Epithelial cell of proximal tubule (primary cell): ENCODE measurements around the gene IRF6. TPM values are rescaled to one million over a fixed set of nuclear protein-coding genes. Genes with fewer than 3 reads are reported as not detected.

Source experiments
- DNase-seq: peaks from one replicate; pipeline ENCODE4 v3.0.0-alpha.2; 2011; ENCODE audit warnings: low read depth
- H3K4me3 ChIP-seq: 2 replicates; pipeline ENCODE4 v1.5.1; 2011; ENCODE audit warnings: low read depth, mild to moderate bottlenecking, low read length
- total RNA-seq: library from RNA; depleted of rRNA; stranded (reverse); fragments of >200 nt; gene quantifications from 2 replicates; pipeline ENCODE4 v1.2.3, GENCODE V29; 2015
- TF ChIP-seq, protein P1 (sequence below): conservative IDR thresholded peaks from 2 replicates; pipeline ENCODE4 v1.5.1; 2012; ENCODE audit warnings: low read depth, mild to moderate bottlenecking, low read length

Gene IRF6
- 12.9 and 43.8 TPM in 2 replicates for total RNA-seq

DNA sequence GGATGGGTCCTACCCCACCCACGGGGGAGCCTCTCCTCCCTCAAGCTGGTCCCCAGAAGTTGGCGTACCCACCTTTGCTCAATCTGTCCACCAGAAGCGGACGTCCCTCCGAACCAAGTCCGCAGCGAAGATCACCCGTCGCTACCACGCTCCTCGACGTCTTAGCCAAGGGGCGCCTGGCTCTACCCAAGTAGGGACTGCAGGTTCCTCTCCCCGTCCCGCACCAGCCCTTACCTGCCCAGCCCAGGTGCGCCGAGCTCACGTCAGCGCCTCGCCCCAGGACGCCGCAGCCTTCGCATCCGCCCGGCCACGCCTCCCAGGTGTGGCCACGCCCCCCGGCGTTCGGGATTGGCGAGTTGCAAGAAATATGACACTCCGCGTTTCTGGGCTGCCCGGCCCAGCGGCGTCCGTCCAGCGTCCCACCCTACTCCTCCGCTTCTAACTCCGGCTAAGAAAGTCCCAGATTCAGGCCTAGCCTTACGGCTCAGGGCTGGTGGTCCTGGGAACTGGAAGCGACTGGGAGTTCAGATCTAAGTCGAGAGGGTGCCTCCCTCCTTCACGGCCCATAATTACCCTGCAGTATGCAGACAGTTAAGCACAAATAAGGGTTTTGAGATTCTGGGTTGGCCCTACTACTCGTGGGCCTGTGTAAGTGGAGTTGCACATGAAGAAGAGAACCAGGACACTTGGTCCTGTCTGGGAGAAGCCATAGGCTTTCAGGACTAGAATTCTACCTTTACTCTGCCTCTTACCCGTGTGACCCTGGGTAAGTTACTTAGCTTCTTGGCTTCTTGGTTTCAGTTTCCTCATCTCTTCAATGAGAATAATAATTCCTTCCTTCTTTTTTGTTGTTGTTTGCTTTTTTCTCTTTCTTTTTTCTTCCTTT is at the start of gene IRF6:
Gene IRF6, minus strand, starts transcription at position 268 of the 886 bp plus-strand sequence. CDS start 4,729 bp downstream, outside the sequence.
- TF ChIP-seq, protein P1, sequence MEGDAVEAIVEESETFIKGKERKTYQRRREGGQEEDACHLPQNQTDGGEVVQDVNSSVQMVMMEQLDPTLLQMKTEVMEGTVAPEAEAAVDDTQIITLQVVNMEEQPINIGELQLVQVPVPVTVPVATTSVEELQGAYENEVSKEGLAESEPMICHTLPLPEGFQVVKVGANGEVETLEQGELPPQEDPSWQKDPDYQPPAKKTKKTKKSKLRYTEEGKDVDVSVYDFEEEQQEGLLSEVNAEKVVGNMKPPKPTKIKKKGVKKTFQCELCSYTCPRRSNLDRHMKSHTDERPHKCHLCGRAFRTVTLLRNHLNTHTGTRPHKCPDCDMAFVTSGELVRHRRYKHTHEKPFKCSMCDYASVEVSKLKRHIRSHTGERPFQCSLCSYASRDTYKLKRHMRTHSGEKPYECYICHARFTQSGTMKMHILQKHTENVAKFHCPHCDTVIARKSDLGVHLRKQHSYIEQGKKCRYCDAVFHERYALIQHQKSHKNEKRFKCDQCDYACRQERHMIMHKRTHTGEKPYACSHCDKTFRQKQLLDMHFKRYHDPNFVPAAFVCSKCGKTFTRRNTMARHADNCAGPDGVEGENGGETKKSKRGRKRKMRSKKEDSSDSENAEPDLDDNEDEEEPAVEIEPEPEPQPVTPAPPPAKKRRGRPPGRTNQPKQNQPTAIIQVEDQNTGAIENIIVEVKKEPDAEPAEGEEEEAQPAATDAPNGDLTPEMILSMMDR: no peak
- DNase-seq: no peak
- H3K4me3 ChIP-seq: peak within 1 kb of the TSS; percentile 95

DNA sequence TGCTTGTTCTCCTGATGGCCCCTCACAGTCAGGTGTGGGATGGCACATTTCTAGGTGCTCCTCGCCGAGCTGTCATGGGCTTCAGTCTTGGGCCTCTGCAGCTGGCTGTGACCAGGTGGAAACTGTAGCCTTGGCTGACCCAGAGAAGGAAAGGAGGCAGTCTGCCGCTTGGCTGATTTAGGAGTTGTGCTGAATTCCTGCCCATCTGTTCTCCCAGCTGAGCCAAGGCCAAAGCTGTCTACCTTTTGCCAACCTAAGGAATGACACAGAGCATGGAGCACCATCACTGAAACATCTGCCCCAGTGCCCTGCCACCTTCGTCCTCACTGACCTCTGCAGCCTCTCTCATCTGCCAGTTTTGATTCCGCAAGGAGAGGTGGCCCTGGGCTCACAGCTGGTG is 49.7 kb upstream of the IRF6 start:
- DNase-seq: no peak
- no peak overlapping the region for H3K4me3 ChIP-seq
- TF ChIP-seq, protein P1: no peak

DNA sequence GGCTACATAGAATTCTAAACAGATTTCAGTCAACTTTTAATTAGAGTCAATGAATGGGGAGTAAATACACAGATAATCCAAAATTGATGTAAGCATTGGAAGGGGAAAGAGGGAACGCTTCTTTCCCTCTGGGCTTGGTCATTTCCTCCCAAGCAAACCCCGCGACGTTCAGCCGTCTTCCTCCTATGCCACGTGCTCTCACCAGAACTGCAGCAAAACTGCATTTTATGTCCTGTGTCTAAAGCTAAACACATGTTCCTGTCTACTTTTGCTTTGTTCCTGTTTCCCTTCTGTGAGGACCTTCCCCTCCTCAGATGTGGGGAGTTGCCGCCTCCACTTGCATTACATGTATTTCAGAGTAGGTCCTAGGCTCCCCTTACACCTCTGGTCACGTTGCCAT is 49.1 kb upstream of the IRF6 start:
- TF ChIP-seq, protein P1: no peak
- no peak overlapping the region for H3K4me3 ChIP-seq
- no peak for DNase-seq

DNA sequence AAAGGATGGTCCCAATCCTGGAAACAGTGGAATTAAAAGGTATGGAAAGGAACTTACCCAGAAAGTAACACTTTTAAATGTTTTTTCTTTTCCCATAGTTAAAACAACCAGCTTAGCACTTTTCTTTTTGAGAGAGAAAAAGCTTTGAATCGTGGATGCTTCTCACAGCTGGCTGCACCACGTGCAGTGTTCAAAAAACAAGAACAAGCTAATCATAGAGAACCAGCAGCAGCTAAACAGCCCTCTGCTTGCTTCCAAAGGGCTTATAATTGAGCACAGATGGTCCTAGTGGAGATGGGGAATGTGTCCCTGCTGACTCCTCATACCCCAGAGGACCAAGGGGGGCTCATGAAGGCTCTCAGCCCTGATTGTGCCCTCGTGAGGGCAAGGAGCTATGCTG is 48.3 kb upstream of the IRF6 start:
- H3K4me3 ChIP-seq: no peak overlapping the region
- no peak for DNase-seq
- TF ChIP-seq, protein P1: no peak

DNA sequence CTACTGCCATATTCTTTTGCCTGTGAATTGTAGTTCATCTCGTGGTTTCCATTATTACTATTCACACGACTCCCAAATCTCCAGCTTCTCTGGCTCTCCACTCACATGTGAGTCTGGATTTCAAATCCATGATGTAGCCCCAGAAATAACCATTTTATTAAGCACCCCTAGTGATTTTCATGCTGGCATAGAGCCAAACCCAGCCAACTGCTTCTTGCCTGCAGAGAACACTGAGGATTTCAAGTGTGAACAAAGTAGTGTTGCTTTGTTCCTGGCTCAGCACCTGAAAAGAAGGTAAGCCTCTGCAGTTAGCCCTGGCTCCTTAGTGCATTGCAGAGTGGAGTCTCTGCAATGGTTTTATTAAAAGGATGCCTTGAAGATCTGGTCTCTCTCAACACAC is 47.7 kb upstream of the IRF6 start:
- TF ChIP-seq, protein P1: no peak
- no peak for DNase-seq
- no peak overlapping the region for H3K4me3 ChIP-seq

DNA sequence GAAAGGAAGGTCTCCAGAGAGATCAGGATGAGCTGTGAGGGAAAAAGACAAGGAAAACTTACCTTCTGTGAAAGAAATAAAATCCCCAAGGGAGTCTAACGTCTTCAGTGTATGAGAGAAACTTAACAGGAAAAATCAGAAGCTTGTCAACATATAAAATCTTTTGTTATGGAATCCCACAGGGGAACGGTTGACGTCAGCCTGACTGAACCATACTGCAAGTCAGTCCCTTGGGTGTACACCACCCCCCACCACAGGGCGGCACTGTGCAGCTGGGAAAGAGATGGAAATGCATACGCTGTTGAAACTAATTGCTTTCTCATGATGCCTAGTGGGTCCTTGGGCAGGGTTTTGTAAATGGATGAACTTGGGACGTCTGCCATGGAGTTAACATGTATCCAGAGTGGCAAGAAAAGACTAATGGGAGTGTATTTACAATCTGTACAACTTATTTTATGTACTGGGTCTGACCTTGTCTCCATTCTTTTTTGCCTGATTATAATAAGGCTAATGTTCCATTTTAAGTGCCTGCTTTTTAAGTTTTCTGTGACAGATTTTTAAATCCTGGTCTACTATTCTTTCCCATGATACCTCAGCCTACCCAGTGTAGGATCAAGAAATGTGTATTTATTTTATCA is 44.5 kb upstream of the IRF6 start:
- H3K4me3 ChIP-seq: no peak overlapping the region
- TF ChIP-seq, protein P1: peak; percentile 88
- DNase-seq: no peak

DNA sequence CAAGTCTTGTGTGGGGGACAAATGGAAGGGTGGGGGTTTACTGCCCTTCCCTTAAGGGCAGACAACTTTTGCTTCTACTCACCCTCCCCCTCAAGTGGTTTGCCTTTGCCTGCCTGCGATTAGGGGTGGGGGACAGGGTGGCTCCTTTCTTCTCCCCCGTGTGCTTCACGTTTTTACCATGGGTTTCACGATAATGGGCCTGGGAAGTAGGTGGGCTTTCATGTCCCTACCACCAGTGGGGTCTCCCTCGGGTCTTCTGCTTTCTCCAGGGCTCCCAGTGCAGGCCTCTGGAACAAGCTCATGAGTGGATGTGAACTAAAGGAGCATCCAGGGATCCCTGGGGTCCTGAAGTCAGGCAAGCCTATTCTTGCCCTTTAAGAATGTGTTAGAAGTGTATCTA is 43.4 kb upstream of the IRF6 start:
- TF ChIP-seq, protein P1: no peak
- DNase-seq: no peak
- no peak overlapping the region for H3K4me3 ChIP-seq
